ENCODE measurements around the gene YEATS2.

The YEATS2 gene

GRCh38 chr3:183766107-183766506 is 68.5 kb downstream of the YEATS2 start:
- Histone ChIP-seq H2AFZ (ENCODE audit: low read depth, low read length) (no peak overlapping the region), H3K9ac (ENCODE audit: low read length) (no peak overlapping the region), H3K4me2 (ENCODE audit: low read length) (no peak overlapping the region), H3K27ac (ENCODE audit: low read length) (no peak overlapping the region), H3K79me2 (ENCODE audit: low read length) (no peaks in the 10 kb centered on the region), H3K27me3 (ENCODE audit: low read depth, low read length) (no peaks in the 10 kb centered on the region), H3K36me3 (replicated peaks; ENCODE audit: low read depth, low read length) (peaks cover 40% of the 10 kb centered on the region), H3K4me1 (ENCODE audit: low read length) (no peaks in the 10 kb centered on the region), H3K9me3 (ENCODE audit: insufficient read depth, low read length) (no peaks in the 10 kb centered on the region), H4K20me1 (ENCODE audit: insufficient read depth, low read length) (no peaks in the 10 kb centered on the region), H3K4me3 (ENCODE audit: low read length) (no peak overlapping the region)
- TF ChIP-seq, protein P1, sequence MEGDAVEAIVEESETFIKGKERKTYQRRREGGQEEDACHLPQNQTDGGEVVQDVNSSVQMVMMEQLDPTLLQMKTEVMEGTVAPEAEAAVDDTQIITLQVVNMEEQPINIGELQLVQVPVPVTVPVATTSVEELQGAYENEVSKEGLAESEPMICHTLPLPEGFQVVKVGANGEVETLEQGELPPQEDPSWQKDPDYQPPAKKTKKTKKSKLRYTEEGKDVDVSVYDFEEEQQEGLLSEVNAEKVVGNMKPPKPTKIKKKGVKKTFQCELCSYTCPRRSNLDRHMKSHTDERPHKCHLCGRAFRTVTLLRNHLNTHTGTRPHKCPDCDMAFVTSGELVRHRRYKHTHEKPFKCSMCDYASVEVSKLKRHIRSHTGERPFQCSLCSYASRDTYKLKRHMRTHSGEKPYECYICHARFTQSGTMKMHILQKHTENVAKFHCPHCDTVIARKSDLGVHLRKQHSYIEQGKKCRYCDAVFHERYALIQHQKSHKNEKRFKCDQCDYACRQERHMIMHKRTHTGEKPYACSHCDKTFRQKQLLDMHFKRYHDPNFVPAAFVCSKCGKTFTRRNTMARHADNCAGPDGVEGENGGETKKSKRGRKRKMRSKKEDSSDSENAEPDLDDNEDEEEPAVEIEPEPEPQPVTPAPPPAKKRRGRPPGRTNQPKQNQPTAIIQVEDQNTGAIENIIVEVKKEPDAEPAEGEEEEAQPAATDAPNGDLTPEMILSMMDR (IDR thresholded peaks at IDR 0.05; ENCODE audit: low read depth, low read length): no peak
- no peak for TF ChIP-seq EZH2phosphoT487 (IDR thresholded peaks at IDR 0.05; ENCODE audit: low read depth)

DNA sequence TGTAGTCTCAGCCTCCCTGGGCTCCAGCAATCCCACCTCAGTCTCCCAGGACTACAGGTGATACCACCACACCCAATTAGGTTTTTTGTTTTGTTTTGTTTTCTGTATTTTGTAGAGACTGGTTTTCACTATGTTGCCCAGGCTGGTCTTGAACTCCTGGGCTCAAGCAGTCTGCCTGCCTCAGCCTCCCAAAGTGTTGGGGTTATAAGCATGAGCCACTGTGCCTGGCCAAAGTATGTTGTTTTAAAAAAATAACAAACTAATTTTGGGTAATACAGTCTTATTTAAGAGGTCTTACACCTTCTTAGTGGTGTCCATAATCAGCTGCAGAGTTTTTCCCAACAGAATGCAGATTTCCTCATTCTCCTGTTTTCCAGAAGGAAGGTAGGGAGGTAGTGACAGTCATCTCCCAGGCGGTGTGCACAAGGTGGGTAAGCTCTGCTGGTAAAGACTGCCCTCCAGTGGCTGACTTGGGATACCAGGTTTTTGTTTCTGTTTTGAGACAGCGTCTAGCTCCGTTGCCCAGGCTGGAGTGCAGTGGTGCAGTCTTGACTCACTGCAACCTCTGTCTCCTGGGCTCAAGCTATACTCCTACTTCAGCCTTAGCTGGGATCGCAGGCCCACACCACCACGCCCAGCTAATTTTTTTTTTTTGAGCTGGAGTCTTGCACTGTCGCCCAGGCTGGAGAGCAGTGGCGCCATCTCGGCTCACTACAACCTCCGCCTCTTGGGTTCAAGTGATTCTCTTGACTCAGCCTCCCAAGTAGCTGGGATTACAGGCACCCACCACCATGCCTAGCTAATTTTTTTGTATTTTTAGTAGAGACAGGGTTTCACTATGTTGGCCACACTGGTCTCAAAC is 69.4 kb downstream of the YEATS2 start:
- Histone ChIP-seq H2AFZ (ENCODE audit: low read depth, low read length) (no peak overlapping the region), H3K4me1 (ENCODE audit: low read length) (no peaks in the 10 kb centered on the region), H3K36me3 (replicated peaks; ENCODE audit: low read depth, low read length) (peaks cover 34% of the 10 kb centered on the region), H3K9me3 (ENCODE audit: insufficient read depth, low read length) (no peaks in the 10 kb centered on the region), H3K27me3 (ENCODE audit: low read depth, low read length) (no peaks in the 10 kb centered on the region), H3K9ac (ENCODE audit: low read length) (no peak overlapping the region), H3K4me3 (ENCODE audit: low read length) (no peak overlapping the region), H4K20me1 (ENCODE audit: insufficient read depth, low read length) (no peaks in the 10 kb centered on the region), H3K4me2 (ENCODE audit: low read length) (no peak overlapping the region), H3K27ac (ENCODE audit: low read length) (no peak overlapping the region), H3K79me2 (ENCODE audit: low read length) (no peaks in the 10 kb centered on the region)
- TF ChIP-seq, protein P1 (IDR thresholded peaks at IDR 0.05; ENCODE audit: low read depth, low read length): peak; percentile 77
- TF ChIP-seq EZH2phosphoT487 (IDR thresholded peaks at IDR 0.05; ENCODE audit: low read depth): no peak

GRCh38 chr3:183768114-183768513 is 70.5 kb downstream of the YEATS2 start:
- no peaks in the 10 kb centered on the region for H3K9me3 ChIP-seq (ENCODE audit: insufficient read depth, low read length)
- TF ChIP-seq, protein P1 (IDR thresholded peaks at IDR 0.05; ENCODE audit: low read depth, low read length): no peak
- TF ChIP-seq EZH2phosphoT487 (IDR thresholded peaks at IDR 0.05; ENCODE audit: low read depth): no peak
- no peak overlapping the region for H3K9ac ChIP-seq (ENCODE audit: low read length)
- no peaks in the 10 kb centered on the region for H3K4me1 ChIP-seq (ENCODE audit: low read length)
- H3K27me3 ChIP-seq (ENCODE audit: low read depth, low read length): no peaks in the 10 kb centered on the region
- H3K36me3 ChIP-seq (replicated peaks; ENCODE audit: low read depth, low read length): peaks cover 37% of the 10 kb centered on the region
- no peak overlapping the region for H3K4me3 ChIP-seq (ENCODE audit: low read length)
- H3K79me2 ChIP-seq (ENCODE audit: low read length): no peaks in the 10 kb centered on the region
- no peak overlapping the region for H3K27ac ChIP-seq (ENCODE audit: low read length)
- H4K20me1 ChIP-seq (ENCODE audit: insufficient read depth, low read length): no peaks in the 10 kb centered on the region
- H3K4me2 ChIP-seq (ENCODE audit: low read length): no peak overlapping the region
- H2AFZ ChIP-seq (ENCODE audit: low read depth, low read length): no peak overlapping the region

DNA sequence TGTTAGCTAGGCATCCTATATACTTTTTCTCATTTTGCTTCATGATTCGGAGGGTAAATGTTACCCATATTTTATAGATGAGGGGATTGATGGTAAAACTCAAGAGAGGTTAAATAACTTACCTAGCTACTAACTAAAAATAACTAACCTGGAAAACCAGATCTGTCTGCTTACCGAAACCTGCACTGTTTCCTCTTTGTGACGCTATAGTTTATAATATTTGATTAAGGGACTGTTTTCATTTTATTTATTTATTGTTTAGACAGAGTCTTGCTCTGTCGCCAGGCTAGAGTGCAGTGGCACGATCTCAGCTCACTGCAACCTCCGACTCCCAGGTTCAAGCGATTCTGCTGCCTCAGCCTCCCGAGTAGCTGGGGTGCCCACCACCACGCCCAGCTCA is 71.9 kb downstream of the YEATS2 start:
- no peaks in the 10 kb centered on the region for H4K20me1 ChIP-seq (ENCODE audit: insufficient read depth, low read length)
- no peaks in the 10 kb centered on the region for H3K4me1 ChIP-seq (ENCODE audit: low read length)
- H3K9me3 ChIP-seq (ENCODE audit: insufficient read depth, low read length): no peaks in the 10 kb centered on the region
- no peak for TF ChIP-seq EZH2phosphoT487 (IDR thresholded peaks at IDR 0.05; ENCODE audit: low read depth)
- TF ChIP-seq, protein P1 (IDR thresholded peaks at IDR 0.05; ENCODE audit: low read depth, low read length): no peak
- no peak overlapping the region for H2AFZ ChIP-seq (ENCODE audit: low read depth, low read length)
- H3K27me3 ChIP-seq (ENCODE audit: low read depth, low read length): no peaks in the 10 kb centered on the region
- H3K79me2 ChIP-seq (ENCODE audit: low read length): no peaks in the 10 kb centered on the region
- H3K27ac ChIP-seq (ENCODE audit: low read length): no peak overlapping the region
- no peak overlapping the region for H3K4me2 ChIP-seq (ENCODE audit: low read length)
- peaks cover 40% of the 10 kb centered on the region for H3K36me3 ChIP-seq (replicated peaks; ENCODE audit: low read depth, low read length)
- H3K9ac ChIP-seq (ENCODE audit: low read length): no peak overlapping the region
- no peak overlapping the region for H3K4me3 ChIP-seq (ENCODE audit: low read length)

Data from OCI-LY3 (cell line).